H9 (cell line): ENCODE data around the gene MGAT5B. TPM values are rescaled to one million over a fixed set of nuclear protein-coding genes. Genes with fewer than 3 reads are reported as not detected.

Experiments used
- DNase-seq: peaks from one replicate; pipeline ENCODE4 v3.0.0-alpha.2; 2017
- H2AFZ ChIP-seq: one replicate; pipeline ENCODE4 v1.6.1; 2013; ENCODE audit warnings: mild to moderate bottlenecking, low read length, control low read depth, moderate library complexity
- H2AK5ac ChIP-seq: 2 replicates; pipeline ENCODE4 v1.6.1; 2013; ENCODE audit warnings: low read length, control low read depth, mixed read lengths; ENCODE audit not compliant: insufficient read length
- H2BK120ac ChIP-seq: one replicate; pipeline ENCODE4 v1.6.1; 2013; ENCODE audit warnings: low read depth, mild to moderate bottlenecking, low read length, control low read depth, inconsistent platforms; ENCODE audit not compliant: poor library complexity, severe bottlenecking
- H2BK12ac ChIP-seq: 2 replicates; pipeline ENCODE4 v1.6.1; 2013; ENCODE audit warnings: low read length, control low read depth, mixed read lengths, low read depth; ENCODE audit not compliant: insufficient read length
- H2BK15ac ChIP-seq: 2 replicates; pipeline ENCODE4 v1.6.1; 2013; ENCODE audit warnings: low read depth, low read length, control low read depth
- H2BK20ac ChIP-seq: one replicate; pipeline ENCODE4 v1.6.1; 2013; ENCODE audit warnings: low read depth, mild to moderate bottlenecking, low read length, control low read depth, inconsistent platforms; ENCODE audit not compliant: poor library complexity, severe bottlenecking
- H2BK5ac ChIP-seq: 2 replicates; pipeline ENCODE4 v1.6.1; 2013; ENCODE audit warnings: low read length, control low read depth, mixed read lengths; ENCODE audit not compliant: insufficient read length
- H3K14ac ChIP-seq: 2 replicates; pipeline ENCODE4 v1.6.1; 2013; ENCODE audit warnings: low read length, control low read depth; ENCODE audit not compliant: insufficient read depth
- H3K18ac ChIP-seq: 2 replicates; pipeline ENCODE4 v1.6.1; 2013; ENCODE audit warnings: low read depth, mild to moderate bottlenecking, mixed read lengths, low read length, control low read depth; ENCODE audit not compliant: insufficient read length
- H3K23ac ChIP-seq: 2 replicates; pipeline ENCODE4 v1.6.1; 2013; ENCODE audit warnings: low read length, control low read depth, mixed read lengths, low read depth; ENCODE audit not compliant: insufficient read length
- H3K23me2 ChIP-seq: 2 replicates; pipeline ENCODE4 v1.6.1; 2013; ENCODE audit warnings: low read depth, mild to moderate bottlenecking, mixed read lengths, low read length, control low read depth; ENCODE audit not compliant: insufficient read length, poor library complexity, severe bottlenecking
- H3K27ac ChIP-seq: 2 replicates; pipeline ENCODE4 v1.5.1; 2013; ENCODE audit warnings: low read length, control low read depth, mixed read lengths, low read depth; ENCODE audit not compliant: insufficient read length
- H3K27me3 ChIP-seq: 2 replicates; pipeline ENCODE4 v1.6.1; 2013; ENCODE audit warnings: low read length, control low read depth, inconsistent platforms; ENCODE audit not compliant: insufficient read depth
- H3K4ac ChIP-seq: 2 replicates; pipeline ENCODE4 v1.6.1; 2013; ENCODE audit warnings: low read depth, mild to moderate bottlenecking, control low read depth, inconsistent platforms, low read length, moderate library complexity
- H3K4me1 ChIP-seq: 2 replicates; pipeline ENCODE4 v1.6.1; 2013; ENCODE audit warnings: low read length, control low read depth, inconsistent platforms; ENCODE audit not compliant: insufficient read depth
- H3K4me2 ChIP-seq: 2 replicates; pipeline ENCODE4 v1.6.1; 2013; ENCODE audit warnings: low read length, control low read depth, mixed read lengths; ENCODE audit not compliant: insufficient read length, insufficient read depth
- H3K56ac ChIP-seq: 2 replicates; pipeline ENCODE4 v1.6.1; 2013; ENCODE audit warnings: low read depth, mild to moderate bottlenecking, mixed read lengths, low read length, control low read depth; ENCODE audit not compliant: insufficient read length
- H3K79me1 ChIP-seq: 2 replicates; pipeline ENCODE4 v1.6.1; 2013; ENCODE audit warnings: low read depth, mild to moderate bottlenecking, moderate library complexity, low read length, control low read depth, inconsistent platforms; ENCODE audit not compliant: insufficient read depth, poor library complexity, severe bottlenecking
- H3K79me2 ChIP-seq: 2 replicates; pipeline ENCODE4 v1.6.1; 2013; ENCODE audit warnings: low read length, control low read depth, inconsistent platforms; ENCODE audit not compliant: insufficient read depth
- H3K9ac ChIP-seq: 2 replicates; pipeline ENCODE4 v1.6.1; 2013; ENCODE audit warnings: low read length, control low read depth, mixed read lengths; ENCODE audit not compliant: insufficient read length; ENCODE audit errors: extremely low read depth
- H3K9me3 ChIP-seq: one replicate; pipeline ENCODE4 v1.6.1; 2013; ENCODE audit warnings: low read depth, low read length, inconsistent platforms; ENCODE audit not compliant: control insufficient read depth
- H3T11ph ChIP-seq: one replicate; pipeline ENCODE4 v1.6.1; 2013; ENCODE audit warnings: mild to moderate bottlenecking, low read length, control low read depth, inconsistent platforms
- H4K20me1 ChIP-seq: one replicate; pipeline ENCODE4 v1.6.1; 2013; ENCODE audit not compliant: control insufficient read depth, insufficient read length, insufficient read depth
- H4K5ac ChIP-seq: 2 replicates; pipeline ENCODE4 v1.6.1; 2013; ENCODE audit warnings: low read depth, mild to moderate bottlenecking, mixed read lengths, low read length, control low read depth; ENCODE audit not compliant: insufficient read length
- H4K8ac ChIP-seq: replicated peaks from 2 replicates; pipeline ENCODE4 v1.6.1; 2013; ENCODE audit warnings: low read length, control low read depth, mixed read lengths, low read depth; ENCODE audit not compliant: insufficient read length
- H4K91ac ChIP-seq: 2 replicates; pipeline ENCODE4 v1.6.1; 2013; ENCODE audit warnings: low read depth, mild to moderate bottlenecking, moderate library complexity, mixed read lengths, low read length, control low read depth; ENCODE audit not compliant: insufficient read length
- H3K27ac Mint-ChIP-seq, 3 experiments: 2 replicates in 2 of 3; 3 replicates in 1 of 3; pipeline ENCODE4 v1.8.0; 2020 to 2021; ENCODE audit warnings: mixed read lengths in 3 of 3, mild to moderate bottlenecking in 1 of 3, moderate library complexity in 1 of 3
- H3K27me3 Mint-ChIP-seq: 2 replicates; pipeline ENCODE4 v1.8.0; 2021; ENCODE audit warnings: low read depth, mild to moderate bottlenecking, moderate library complexity, mixed read lengths
- H3K36me3 Mint-ChIP-seq, 3 experiments: 2 replicates in 2 of 3; 3 replicates in 1 of 3; pipeline ENCODE4 v1.8.0; 2020 to 2021; ENCODE audit warnings: low read depth in 3 of 3, mixed read lengths in 3 of 3; ENCODE audit not compliant: insufficient read depth in 1 of 3
- H3K4me1 Mint-ChIP-seq, 2 experiments: 2 replicates each; pipeline ENCODE4 v1.8.0; 2020; ENCODE audit warnings: mixed read lengths in 2 of 2
- H3K4me3 Mint-ChIP-seq, 2 experiments: 2 replicates in 1 of 2; 3 replicates in 1 of 2; pipeline ENCODE4 v1.8.0; 2020 to 2021; ENCODE audit warnings: mild to moderate bottlenecking in 2 of 2, mixed read lengths in 2 of 2, moderate library complexity in 1 of 2
- H3K9me3 Mint-ChIP-seq, 2 experiments: 2 replicates in 1 of 2; 3 replicates in 1 of 2; pipeline ENCODE4 v1.8.0; 2020; ENCODE audit warnings: mild to moderate bottlenecking in 2 of 2, mixed read lengths in 2 of 2, moderate library complexity in 1 of 2
- CTCF ChIP-seq: fragments of 200-600 bp; sonication (generic); conservative IDR thresholded peaks from 3 replicates; pipeline ENCODE4 v1.8.0; 2021; ENCODE audit warnings: antibody characterized with exemption, mild to moderate bottlenecking
- whole genome bisulfite sequencing: extraction: QIAGEN DNeasy Blood & Tissue Kit; methylation state at CpG from one replicate; pipeline ENCODE4 v1.1.7; 2013; ENCODE audit warnings: missing lambda C conversion rate, low lambda C conversion rate, mixed read lengths; ENCODE audit not compliant: insufficient read length; ENCODE audit errors: extremely low coverage; 5-methylcytosine and 5-hydroxymethylcytosine counted together
- total RNA-seq: library from RNA; stranded (reverse); gene quantifications from 2 replicates; pipeline ENCODE4 v1.2.1, GENCODE V29; 2021

MGAT5B gene
- total RNA-seq, 1 experiment from 2014 or later = 4.9 TPM

- no CpG with 5 or more reads among the region's 13 CpGs for WGBS
- Histone ChIP-seq H2BK5ac (no peak overlapping the region), H2BK12ac (no peak overlapping the region), H2AFZ (no peak overlapping the region), H3K27me3 (no peaks in the 10 kb centered on the region), H3K9ac (no peak overlapping the region), H3T11ph (no peak overlapping the region), H3K14ac (no peak overlapping the region), H4K5ac (no peak overlapping the region), H3K23ac (no peak overlapping the region), H3K9me3 (no peaks in the 10 kb centered on the region), H4K20me1 (no peaks in the 10 kb centered on the region), H3K4ac (no peak overlapping the region), H4K91ac (no peak overlapping the region), H2BK15ac (no peak overlapping the region), H3K23me2 (peaks cover 3% of the 10 kb centered on the region), H3K79me1 (no peaks in the 10 kb centered on the region), H3K27ac (no peak overlapping the region), H2AK5ac (no peak overlapping the region), H3K4me2 (no peak overlapping the region), H3K56ac (no peak overlapping the region), H3K4me1 (no peaks in the 10 kb centered on the region), H2BK20ac (no peak overlapping the region), H4K8ac (no peak overlapping the region), H2BK120ac (no peak overlapping the region), H3K79me2 (no peaks in the 10 kb centered on the region), H3K18ac (no peak overlapping the region)
- Mint-ChIP-seq H3K9me3 (no peaks in the 10 kb centered on the region), H3K27ac (no peak overlapping the region), H3K4me3 (no peak overlapping the region), H3K4me1 (peaks cover 8 to 39% of the 10 kb centered on the region in 2 experiments), H3K36me3 (peaks cover 0 to 11% (median 1%) of the 10 kb centered on the region in 3 experiments; a peak in 3 of 7 replicates), H3K27me3 (no peaks in the 10 kb centered on the region)
- DNase-seq = peak; percentile 86
- peak; percentile 69 for TF ChIP-seq CTCF
These were observed 72.6 kb downstream of the MGAT5B start for GRCh38 chr17:76940738-76941350.
